NB4 (cell line): ENCODE data around the gene C1QTNF1.

Source experiments
- CTCF ChIP-seq: IDR thresholded peaks from one replicate; pipeline ENCODE4 v1.5.1; 2012; ENCODE audit warnings: low read depth, low read length
- MYC ChIP-seq: IDR thresholded peaks from 2 replicates; pipeline ENCODE4 v1.6.1; 2011; ENCODE audit warnings: low read depth, low read length
- POLR2A ChIP-seq: IDR thresholded peaks from 2 replicates; pipeline ENCODE4 v1.6.1; 2011; ENCODE audit warnings: mild to moderate bottlenecking; ENCODE audit not compliant: insufficient read length; ENCODE audit errors: extremely low read depth

GRCh38 chr17:79078476-79079190 lies 54.7 kb downstream of the C1QTNF1 start:
- TF ChIP-seq CTCF (no peak), POLR2A (no peak), MYC (no peak)
